ENCODE results near the gene RPS21. TPM values are rescaled to one million over a fixed set of nuclear protein-coding genes. Genes with fewer than 3 reads are reported as not detected.
A peak's percentile ranks its signal among the peaks of the same experiment; 100 is the strongest.

Gene RPS21
- total and polyA plus RNA-seq, 12 donors = 512 to 4,111 (median 619) TPM

DNA sequence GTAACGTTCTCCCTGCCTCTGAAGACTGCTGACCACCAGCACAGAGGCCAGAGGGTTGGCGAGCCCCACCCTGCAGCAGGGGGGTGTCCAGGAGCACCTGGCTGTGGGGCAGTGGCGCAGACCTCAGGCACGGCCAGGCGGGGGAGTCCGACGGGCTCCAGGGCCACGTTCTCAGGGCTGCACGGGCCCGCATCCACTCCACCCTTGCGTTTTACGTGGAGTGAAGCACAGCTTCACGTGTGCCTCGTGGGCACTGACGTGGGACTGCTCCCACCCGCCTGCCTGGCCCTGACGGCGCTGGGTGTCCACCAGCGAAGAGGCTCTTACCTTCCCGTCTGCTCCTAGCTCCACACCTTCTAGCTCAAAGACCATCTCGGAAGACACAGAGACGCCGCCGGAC lies 6.9 kb downstream of the RPS21 start:
- no peak for TF ChIP-seq CTCF (IDR thresholded peaks at IDR 0.05)
- H3K27ac ChIP-seq = no peak overlapping the region
- DNase-seq (no peak), ATAC-seq (no peak)
- intact Hi-C loops (cut with DNase I) = no loop called here
- H3K4me1 ChIP-seq = peaks cover 0 to 10% (median 0%) of the 10 kb centered on the region in 9 donors
- H3K36me3 ChIP-seq = peaks cover 0 to 72% (median 12%) of the 10 kb centered on the region in 9 donors
- H3K9me3 ChIP-seq = no peaks in the 10 kb centered on the region
- WGBS, 2 donors = 91 to 92% methylated on average over 24 of the region's 24 CpGs
- H3K27me3 ChIP-seq = no peaks in the 10 kb centered on the region
- H3K4me3 ChIP-seq = no peak overlapping the region

DNA sequence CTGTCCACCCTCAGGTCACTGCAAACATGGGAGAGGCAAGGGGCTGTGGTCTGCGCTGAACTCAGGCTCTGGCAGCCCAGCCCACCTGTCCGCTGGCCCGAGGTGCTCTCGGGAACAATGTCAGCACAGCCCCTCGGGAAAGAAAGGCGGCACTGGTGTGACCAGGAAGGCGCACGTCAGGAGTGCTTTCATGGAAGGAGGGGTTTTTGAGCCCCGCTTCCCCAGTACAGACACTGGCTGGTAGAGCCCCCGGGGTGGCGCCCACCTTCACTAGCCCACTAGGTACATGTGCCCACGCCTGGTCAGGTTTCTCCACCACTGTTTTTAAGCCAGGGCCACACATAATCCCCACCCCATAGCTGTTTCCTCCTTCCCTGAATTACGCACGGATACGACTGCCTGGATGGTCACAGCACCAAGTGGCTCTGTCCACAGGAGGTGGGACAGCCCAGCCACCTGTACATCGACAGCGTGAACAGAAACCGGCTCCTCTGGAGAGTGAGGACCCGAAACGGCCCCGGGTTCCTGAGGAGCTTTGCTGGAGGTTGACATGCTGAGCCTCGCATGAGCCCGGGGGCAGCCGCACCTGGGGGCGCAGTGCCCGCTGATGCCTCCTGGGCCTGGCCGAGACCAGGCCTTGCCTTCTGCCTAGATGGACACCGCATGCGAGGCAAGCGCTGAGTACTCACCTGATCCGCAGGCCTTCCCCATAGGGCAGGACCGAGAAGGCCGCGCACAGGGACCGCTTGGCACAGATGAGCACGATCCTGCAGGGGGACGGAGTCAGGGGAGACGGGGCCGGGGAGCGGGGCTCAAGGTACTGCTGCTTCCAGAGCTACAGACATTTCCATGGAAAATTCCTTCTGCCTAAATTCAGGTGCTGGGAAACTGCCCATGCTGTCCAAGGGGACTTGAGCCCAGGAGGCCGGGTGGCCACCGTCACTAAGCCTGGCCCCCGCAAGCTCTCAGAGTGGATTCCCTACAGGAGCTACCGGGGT lies 7.6 kb downstream of the RPS21 start:
- Histone ChIP-seq H3K4me3 (no peak overlapping the region), H3K4me1 (peaks cover 0 to 10% (median 0%) of the 10 kb centered on the region in 9 donors), H3K27ac (no peak overlapping the region), H3K27me3 (no peaks in the 10 kb centered on the region), H3K9me3 (no peaks in the 10 kb centered on the region), H3K36me3 (peaks cover 0 to 65% (median 8%) of the 10 kb centered on the region in 9 donors)
- no peak for DNase-seq
- WGBS, 2 donors = 94 to 95% methylated on average over 44 of the region's 44 CpGs
- intact Hi-C loops (cut with DNase I) = no loop called here
- ATAC-seq = no peak
- no peak for TF ChIP-seq CTCF (IDR thresholded peaks at IDR 0.05)

- TF ChIP-seq CTCF (IDR thresholded peaks at IDR 0.05) = no peak
- Histone ChIP-seq H3K36me3 (peaks cover 0 to 55% (median 0%) of the 10 kb centered on the region in 9 donors), H3K4me1 (peaks cover 0 to 10% (median 0%) of the 10 kb centered on the region in 9 donors), H3K27me3 (no peaks in the 10 kb centered on the region), H3K9me3 (no peaks in the 10 kb centered on the region), H3K27ac (peak overlapping the region in 1 of 10 donors; percentile 15), H3K4me3 (no peak overlapping the region)
- DNase-seq (no peak), ATAC-seq (no peak)
- 88 to 89% methylated on average over 27 of the region's 27 CpGs for WGBS, 2 donors
- intact Hi-C loops (cut with DNase I) = no loop called here
Measured at GRCh38 chr20:62395311-62396242, 8.7 kb downstream of the RPS21 start.

Data from heart right ventricle (tissue), 16 donors.